ENCODE measurements around the gene SERGEF. TPM values are rescaled to one million over a fixed set of nuclear protein-coding genes. Genes with fewer than 3 reads are reported as not detected.

The SERGEF gene
- total and polyA plus RNA-seq, 2 experiments from 2014 or later: 29.8 to 64.0 TPM

- Histone ChIP-seq H3K36me3 (no peaks in the 10 kb centered on the region), H3K27me3 (peaks cover 9% of the 10 kb centered on the region), H3K9me3 (ENCODE audit: low read depth) (no peaks in the 10 kb centered on the region), H3K4me1 (ENCODE audit: low read depth) (no peaks in the 10 kb centered on the region), H3K27ac (no peak overlapping the region), H3K4me3 (no peak overlapping the region)
- TF ChIP-seq CTCF (IDR thresholded peaks at IDR 0.05; ENCODE audit: low read depth, low read length): no peak
- DNase-seq (ENCODE audit: low read depth in 1 of 2, low spot score in 1 of 2): peak in 1 of 2 donors; percentile 30
These were observed 262.6 kb downstream of the SERGEF start for GRCh38 chr11:17750013-17750800.

GRCh38 chr11:17748761-17749721, 263.8 kb downstream of the SERGEF start:
- no peak for DNase-seq (ENCODE audit: low read depth in 1 of 2, low spot score in 1 of 2)
- peaks cover 2% of the 10 kb centered on the region for H3K27me3 ChIP-seq
- H3K27ac ChIP-seq: no peak overlapping the region
- TF ChIP-seq CTCF (IDR thresholded peaks at IDR 0.05; ENCODE audit: low read depth, low read length): no peak
- H3K4me3 ChIP-seq: no peak overlapping the region
- H3K36me3 ChIP-seq: no peaks in the 10 kb centered on the region
- H3K4me1 ChIP-seq (ENCODE audit: low read depth): no peaks in the 10 kb centered on the region
- no peaks in the 10 kb centered on the region for H3K9me3 ChIP-seq (ENCODE audit: low read depth)

- Histone ChIP-seq H3K4me1 (ENCODE audit: low read depth) (no peaks in the 10 kb centered on the region), H3K27me3 (no peaks in the 10 kb centered on the region), H3K4me3 (no peak overlapping the region), H3K27ac (no peak overlapping the region), H3K9me3 (ENCODE audit: low read depth) (no peaks in the 10 kb centered on the region), H3K36me3 (no peaks in the 10 kb centered on the region)
- no peak for DNase-seq (ENCODE audit: low read depth in 1 of 2, low spot score in 1 of 2)
- TF ChIP-seq CTCF (IDR thresholded peaks at IDR 0.05; ENCODE audit: low read depth, low read length): no peak
These were observed 264.8 kb downstream of the SERGEF start for GRCh38 chr11:17748044-17748443.

GRCh38 chr11:17747131-17747955, 265.5 kb downstream of the SERGEF start:
- no peak for TF ChIP-seq CTCF (IDR thresholded peaks at IDR 0.05; ENCODE audit: low read depth, low read length)
- Histone ChIP-seq H3K4me1 (ENCODE audit: low read depth) (no peaks in the 10 kb centered on the region), H3K4me3 (no peak overlapping the region), H3K27ac (no peak overlapping the region), H3K9me3 (ENCODE audit: low read depth) (no peaks in the 10 kb centered on the region), H3K27me3 (no peaks in the 10 kb centered on the region), H3K36me3 (no peaks in the 10 kb centered on the region)
- DNase-seq (ENCODE audit: low read depth in 1 of 2, low spot score in 1 of 2): no peak

- no peaks in the 10 kb centered on the region for H3K27me3 ChIP-seq
- no peaks in the 10 kb centered on the region for H3K4me1 ChIP-seq (ENCODE audit: low read depth)
- no peaks in the 10 kb centered on the region for H3K36me3 ChIP-seq
- no peak overlapping the region for H3K27ac ChIP-seq
- H3K4me3 ChIP-seq: no peak overlapping the region
- no peak for TF ChIP-seq CTCF (IDR thresholded peaks at IDR 0.05; ENCODE audit: low read depth, low read length)
- DNase-seq (ENCODE audit: low read depth in 1 of 2, low spot score in 1 of 2): no peak
- no peaks in the 10 kb centered on the region for H3K9me3 ChIP-seq (ENCODE audit: low read depth)
These were observed 266.8 kb downstream of the SERGEF start for GRCh38 chr11:17746096-17746495.

Data from cardiac muscle cell (in vitro differentiated cells and primary cell).